WTC11 (cell line): ENCODE measurements around the gene CYP27B1. TPM values are rescaled to one million over a fixed set of nuclear protein-coding genes. Genes with fewer than 3 reads are reported as not detected.
A peak's percentile ranks its signal among the peaks of the same experiment; 100 is the strongest.

Experiments
- CBFB ChIP-seq: sonication (generic); formaldehyde crosslinking; IDR thresholded peaks from 2 replicates; pipeline ENCODE4 v1.8.1; 2022; ENCODE audit warnings: mild to moderate bottlenecking, low read depth, missing genetic modification reagents
- CREB1 ChIP-seq: sonication (generic); formaldehyde crosslinking; IDR thresholded peaks from 2 replicates; pipeline ENCODE4 v1.8.0; 2023; ENCODE audit warnings: mild to moderate bottlenecking, missing genetic modification reagents
- ELF4 ChIP-seq: sonication (generic); formaldehyde crosslinking; IDR thresholded peaks from 2 replicates; pipeline ENCODE4 v1.8.1; 2022; ENCODE audit warnings: low read depth, mild to moderate bottlenecking, moderate library complexity, missing genetic modification reagents
- EMX1 ChIP-seq: fragments of 250-450 bp; sonication (Bioruptor Pico); IDR thresholded peaks from 2 replicates; pipeline ENCODE4 v1.8.0; 2021; ENCODE audit warnings: mild to moderate bottlenecking
- ESRRA ChIP-seq: sonication (generic); formaldehyde crosslinking; IDR thresholded peaks from 2 replicates; pipeline ENCODE4 v1.8.1; 2022; ENCODE audit warnings: mild to moderate bottlenecking, missing genetic modification reagents, borderline replicate concordance
- GABPB1 ChIP-seq: sonication (generic); formaldehyde crosslinking; IDR thresholded peaks from 2 replicates; pipeline ENCODE4 v1.8.1; 2023; ENCODE audit warnings: mild to moderate bottlenecking, missing genetic modification reagents
- GTF2I ChIP-seq: fragments of 250-450 bp; sonication (Bioruptor Pico); conservative IDR thresholded peaks from 2 replicates; pipeline ENCODE4 v1.4.0; 2021; ENCODE audit warnings: mild to moderate bottlenecking
- IRF2 ChIP-seq: sonication (generic); formaldehyde crosslinking; IDR thresholded peaks from 2 replicates; pipeline ENCODE4 v1.8.0; 2022; ENCODE audit warnings: low read depth, missing genetic modification reagents, borderline replicate concordance
- KAT7 ChIP-seq: sonication (generic); formaldehyde crosslinking; IDR thresholded peaks from 2 replicates; pipeline ENCODE4 v1.8.1; 2023; ENCODE audit warnings: missing genetic modification reagents, mild to moderate bottlenecking, borderline replicate concordance
- MAX ChIP-seq: sonication (generic); formaldehyde crosslinking; IDR thresholded peaks from 2 replicates; pipeline ENCODE4 v1.8.0; 2022; ENCODE audit warnings: mild to moderate bottlenecking, missing genetic modification reagents
- MXD4 ChIP-seq: fragments of 250-450 bp; sonication (Bioruptor Pico); IDR thresholded peaks from 2 replicates; pipeline ENCODE4 v1.8.0; 2021; ENCODE audit warnings: mild to moderate bottlenecking, moderate library complexity, borderline replicate concordance
- NFATC4 ChIP-seq: fragments of 250-450 bp; sonication (Bioruptor Pico); IDR thresholded peaks from 2 replicates; pipeline ENCODE4 v1.9.0; 2021; ENCODE audit warnings: mild to moderate bottlenecking
- NFYB ChIP-seq: sonication (generic); formaldehyde crosslinking; conservative IDR thresholded peaks from 2 replicates; pipeline ENCODE4 v1.8.0; 2022; ENCODE audit warnings: low read depth, missing genetic modification reagents
- NR1H2 ChIP-seq: sonication (generic); formaldehyde crosslinking; IDR thresholded peaks from 2 replicates; pipeline ENCODE4 v1.9.0; 2021; ENCODE audit warnings: mild to moderate bottlenecking, moderate library complexity, missing genetic modification reagents
- NR2C2 ChIP-seq: sonication (generic); formaldehyde crosslinking; IDR thresholded peaks from 2 replicates; pipeline ENCODE4 v1.8.0; 2022; ENCODE audit warnings: mild to moderate bottlenecking, missing genetic modification reagents
- STAT6 ChIP-seq: sonication (generic); formaldehyde crosslinking; conservative IDR thresholded peaks from 2 replicates; pipeline ENCODE4 v1.8.1; 2023; ENCODE audit warnings: mild to moderate bottlenecking, low read depth, missing genetic modification reagents, moderate library complexity
- TP53 ChIP-seq: sonication (generic); formaldehyde crosslinking; IDR thresholded peaks from 2 replicates; pipeline ENCODE4 v1.8.1; 2023; ENCODE audit warnings: mild to moderate bottlenecking, missing genetic modification reagents
- USF2 ChIP-seq: sonication (generic); formaldehyde crosslinking; IDR thresholded peaks from 2 replicates; pipeline ENCODE4 v1.8.1; 2023; ENCODE audit warnings: mild to moderate bottlenecking, missing genetic modification reagents, moderate library complexity
- ZMAT4 ChIP-seq: fragments of 250-450 bp; sonication (Bioruptor Pico); IDR thresholded peaks from 2 replicates; pipeline ENCODE4 v1.9.0; 2021; ENCODE audit warnings: mild to moderate bottlenecking
- ZNF423 ChIP-seq: fragments of 250-450 bp; sonication (Bioruptor Pico); IDR thresholded peaks from 2 replicates; pipeline ENCODE4 v2.1.2; 2022; ENCODE audit warnings: mild to moderate bottlenecking, moderate library complexity
- ZNF532 ChIP-seq: fragments of 250-450 bp; sonication (Bioruptor Pico); IDR thresholded peaks from 2 replicates; pipeline ENCODE4 v1.9.0; 2021; ENCODE audit warnings: mild to moderate bottlenecking, borderline replicate concordance
- ZNF671 ChIP-seq: fragments of 250-450 bp; sonication (Bioruptor Pico); IDR thresholded peaks from 2 replicates; pipeline ENCODE4 v1.8.0; 2021; ENCODE audit warnings: mild to moderate bottlenecking
- total RNA-seq: library from RNA; stranded (reverse); gene quantifications from 3 replicates; pipeline ENCODE4 v1.2.3, GENCODE V29; 2021
- TF ChIP-seq, protein P1 (sequence below): sonication (generic); formaldehyde crosslinking; IDR thresholded peaks from 2 replicates; pipeline ENCODE4 v1.8.1; 2022; ENCODE audit warnings: low read depth, missing genetic modification reagents, borderline replicate concordance
- TF ChIP-seq, protein P2 (sequence below): fragments of 200-600 bp; IDR thresholded peaks from 2 replicates; pipeline ENCODE4 v1.8.0; 2022; ENCODE audit warnings: antibody characterized with exemption
- TF ChIP-seq, protein P3 (sequence below): sonication (generic); formaldehyde crosslinking; IDR thresholded peaks from 2 replicates; pipeline ENCODE4 v1.8.1; 2023; ENCODE audit warnings: mild to moderate bottlenecking, missing genetic modification reagents
- TF ChIP-seq, protein P4 (sequence below): sonication (generic); formaldehyde crosslinking; IDR thresholded peaks from 2 replicates; pipeline ENCODE4 v1.8.0; 2022; ENCODE audit warnings: mild to moderate bottlenecking, missing genetic modification reagents

The CYP27B1 gene
- total RNA-seq, 1 experiment from 2014 or later = 2.1 TPM

GRCh38 chr12:57771873-57772428 is 5.1 kb upstream of the CYP27B1 start, which contains the start of gene METTL1 (continued):
- TF ChIP-seq STAT6 (CRISPR knock-in tag) (0 out of 2 replicates have a peak, but pooled peaks have one; percentile 62), GTF2I (CRISPR knock-in tag) (0 out of 2 replicates have a peak, but pooled peaks have one; percentile 53), USF2 (CRISPR knock-in tag) (peak; percentile 81), ZNF423 (CRISPR knock-in tag) (no peak), NR1H2 (CRISPR knock-in tag) (no peak), GABPB1 (CRISPR knock-in tag) (peak; percentile 87), CREB1 (CRISPR knock-in tag) (peak; percentile 73; the same call in 1 of the 2 replicates), KAT7 (CRISPR knock-in tag) (no peak), ELF4 (CRISPR knock-in tag) (no peak), ZNF671 (no peak), ZMAT4 (CRISPR knock-in tag) (no peak), MXD4 (CRISPR knock-in tag) (no peak), NFYB (CRISPR knock-in tag) (peak; percentile 26; the same call in 1 of the 2 replicates), IRF2 (no peak), TP53 (CRISPR knock-in tag) (peak; percentile 82), ZNF532 (CRISPR knock-in tag) (no peak), EMX1 (CRISPR knock-in tag) (no peak), CBFB (CRISPR knock-in tag) (peak; percentile 76; the same call in 1 of the 2 replicates), ESRRA (CRISPR knock-in tag) (no peak), MAX (CRISPR knock-in tag) (peak; percentile 100), NFATC4 (CRISPR knock-in tag) (no peak), NR2C2 (CRISPR knock-in tag) (no peak)
- TF ChIP-seq, protein P1, sequence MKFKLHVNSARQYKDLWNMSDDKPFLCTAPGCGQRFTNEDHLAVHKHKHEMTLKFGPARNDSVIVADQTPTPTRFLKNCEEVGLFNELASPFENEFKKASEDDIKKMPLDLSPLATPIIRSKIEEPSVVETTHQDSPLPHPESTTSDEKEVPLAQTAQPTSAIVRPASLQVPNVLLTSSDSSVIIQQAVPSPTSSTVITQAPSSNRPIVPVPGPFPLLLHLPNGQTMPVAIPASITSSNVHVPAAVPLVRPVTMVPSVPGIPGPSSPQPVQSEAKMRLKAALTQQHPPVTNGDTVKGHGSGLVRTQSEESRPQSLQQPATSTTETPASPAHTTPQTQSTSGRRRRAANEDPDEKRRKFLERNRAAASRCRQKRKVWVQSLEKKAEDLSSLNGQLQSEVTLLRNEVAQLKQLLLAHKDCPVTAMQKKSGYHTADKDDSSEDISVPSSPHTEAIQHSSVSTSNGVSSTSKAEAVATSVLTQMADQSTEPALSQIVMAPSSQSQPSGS = no peak
- TF ChIP-seq, protein P2, sequence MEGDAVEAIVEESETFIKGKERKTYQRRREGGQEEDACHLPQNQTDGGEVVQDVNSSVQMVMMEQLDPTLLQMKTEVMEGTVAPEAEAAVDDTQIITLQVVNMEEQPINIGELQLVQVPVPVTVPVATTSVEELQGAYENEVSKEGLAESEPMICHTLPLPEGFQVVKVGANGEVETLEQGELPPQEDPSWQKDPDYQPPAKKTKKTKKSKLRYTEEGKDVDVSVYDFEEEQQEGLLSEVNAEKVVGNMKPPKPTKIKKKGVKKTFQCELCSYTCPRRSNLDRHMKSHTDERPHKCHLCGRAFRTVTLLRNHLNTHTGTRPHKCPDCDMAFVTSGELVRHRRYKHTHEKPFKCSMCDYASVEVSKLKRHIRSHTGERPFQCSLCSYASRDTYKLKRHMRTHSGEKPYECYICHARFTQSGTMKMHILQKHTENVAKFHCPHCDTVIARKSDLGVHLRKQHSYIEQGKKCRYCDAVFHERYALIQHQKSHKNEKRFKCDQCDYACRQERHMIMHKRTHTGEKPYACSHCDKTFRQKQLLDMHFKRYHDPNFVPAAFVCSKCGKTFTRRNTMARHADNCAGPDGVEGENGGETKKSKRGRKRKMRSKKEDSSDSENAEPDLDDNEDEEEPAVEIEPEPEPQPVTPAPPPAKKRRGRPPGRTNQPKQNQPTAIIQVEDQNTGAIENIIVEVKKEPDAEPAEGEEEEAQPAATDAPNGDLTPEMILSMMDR = no peak
- TF ChIP-seq, protein P3, sequence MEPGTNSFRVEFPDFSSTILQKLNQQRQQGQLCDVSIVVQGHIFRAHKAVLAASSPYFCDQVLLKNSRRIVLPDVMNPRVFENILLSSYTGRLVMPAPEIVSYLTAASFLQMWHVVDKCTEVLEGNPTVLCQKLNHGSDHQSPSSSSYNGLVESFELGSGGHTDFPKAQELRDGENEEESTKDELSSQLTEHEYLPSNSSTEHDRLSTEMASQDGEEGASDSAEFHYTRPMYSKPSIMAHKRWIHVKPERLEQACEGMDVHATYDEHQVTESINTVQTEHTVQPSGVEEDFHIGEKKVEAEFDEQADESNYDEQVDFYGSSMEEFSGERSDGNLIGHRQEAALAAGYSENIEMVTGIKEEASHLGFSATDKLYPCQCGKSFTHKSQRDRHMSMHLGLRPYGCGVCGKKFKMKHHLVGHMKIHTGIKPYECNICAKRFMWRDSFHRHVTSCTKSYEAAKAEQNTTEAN (CRISPR knock-in tag) = peak; percentile 64; the same call in 1 of the 2 replicates
- TF ChIP-seq, protein P4, sequence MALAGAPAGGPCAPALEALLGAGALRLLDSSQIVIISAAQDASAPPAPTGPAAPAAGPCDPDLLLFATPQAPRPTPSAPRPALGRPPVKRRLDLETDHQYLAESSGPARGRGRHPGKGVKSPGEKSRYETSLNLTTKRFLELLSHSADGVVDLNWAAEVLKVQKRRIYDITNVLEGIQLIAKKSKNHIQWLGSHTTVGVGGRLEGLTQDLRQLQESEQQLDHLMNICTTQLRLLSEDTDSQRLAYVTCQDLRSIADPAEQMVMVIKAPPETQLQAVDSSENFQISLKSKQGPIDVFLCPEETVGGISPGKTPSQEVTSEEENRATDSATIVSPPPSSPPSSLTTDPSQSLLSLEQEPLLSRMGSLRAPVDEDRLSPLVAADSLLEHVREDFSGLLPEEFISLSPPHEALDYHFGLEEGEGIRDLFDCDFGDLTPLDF (CRISPR knock-in tag) = no peak
